Upper lobe of left lung (tissue), 4 donors: ENCODE data around the gene STH.

Source experiments
- CTCF ChIP-seq, 6 experiments: fragments of 450-650 bp in 4 of 6; fragments of 200-600 bp in 2 of 6; sonication (generic) in 2 of 6; IDR thresholded peaks; one replicate each; pipeline ENCODE4 v1.5.1; 2016 to 2019; ENCODE audit warnings: antibody characterized with exemption in 6 of 6
- EP300 ChIP-seq, 4 donors: sonication (generic); formaldehyde crosslinking; IDR thresholded peaks; one replicate each; pipeline ENCODE4 v1.5.1; 2017; ENCODE audit warnings: antibody characterized with exemption in 4 of 4, control low read depth in 2 of 4
- POLR2A ChIP-seq, 4 donors: fragments of 450-650 bp; IDR thresholded peaks; one replicate each; pipeline ENCODE4 v1.5.1; 2016 to 2017; ENCODE audit warnings: antibody characterized with exemption in 4 of 4, mild to moderate bottlenecking in 2 of 4
- POLR2AphosphoS5 ChIP-seq, 2 donors: sonication (generic); formaldehyde crosslinking; IDR thresholded peaks; one replicate each; pipeline ENCODE4 v1.5.1; 2017; ENCODE audit warnings: antibody characterized with exemption in 2 of 2

GRCh38 chr17:45982791-45983613, 16.0 kb upstream of the STH start:
- TF ChIP-seq CTCF (IDR thresholded peaks at IDR 0.05) (no peak), POLR2A (IDR thresholded peaks at IDR 0.05) (no peak), EP300 (IDR thresholded peaks at IDR 0.05) (no peak), POLR2AphosphoS5 (IDR thresholded peaks at IDR 0.05) (no peak)
